GM12865 (cell line): ENCODE data around the gene ZNF620.
"Not testable (repeated sequence)": the region's sequence is repeated elsewhere in the genome, so short reads cannot be mapped to it uniquely, and the experiment has no call there.

Experiments used
- DNase-seq: peaks from one replicate; pipeline ENCODE4 v3.0.0; 2010; ENCODE audit warnings: low read depth
- H3K4me3 ChIP-seq: 2 replicates; pipeline ENCODE4 v1.5.1; 2011; ENCODE audit warnings: mild to moderate bottlenecking, low read depth, low read length, control low read depth
- CTCF ChIP-seq: IDR thresholded peaks from 2 replicates; pipeline ENCODE4 v1.5.1; 2011; ENCODE audit warnings: low read length, control low read depth, low read depth, inconsistent platforms; ENCODE audit not compliant: insufficient read depth; ENCODE audit errors: missing control alignments

ZNF620 gene

GRCh38 chr3:40505599-40506462 is at the start of gene ZNF620:
ZNF620 (plus strand) TSS chr3:40506039; CDS start chr3:40506353, 314 bp downstream.
- peak; percentile 66 for DNase-seq
- peak within 1 kb of the TSS; percentile 75 for H3K4me3 ChIP-seq
- peak; percentile 58 for TF ChIP-seq CTCF

GRCh38 chr3:40456279-40456939 is 49.4 kb upstream of the ZNF620 start:
- peak overlapping the region; percentile 90 for H3K4me3 ChIP-seq
- no peak for TF ChIP-seq CTCF
- no peak for DNase-seq

GRCh38 chr3:40456940-40457823 is 48.7 kb upstream of the ZNF620 start, which contains the start of gene RPL14:
RPL14 (plus strand) TSS chr3:40457339; CDS start chr3:40457472, 133 bp downstream.
- H3K4me3 ChIP-seq: peak within 1 kb of the TSS; percentile 90
- peak; percentile 98 for DNase-seq
- no peak for TF ChIP-seq CTCF

DNA sequence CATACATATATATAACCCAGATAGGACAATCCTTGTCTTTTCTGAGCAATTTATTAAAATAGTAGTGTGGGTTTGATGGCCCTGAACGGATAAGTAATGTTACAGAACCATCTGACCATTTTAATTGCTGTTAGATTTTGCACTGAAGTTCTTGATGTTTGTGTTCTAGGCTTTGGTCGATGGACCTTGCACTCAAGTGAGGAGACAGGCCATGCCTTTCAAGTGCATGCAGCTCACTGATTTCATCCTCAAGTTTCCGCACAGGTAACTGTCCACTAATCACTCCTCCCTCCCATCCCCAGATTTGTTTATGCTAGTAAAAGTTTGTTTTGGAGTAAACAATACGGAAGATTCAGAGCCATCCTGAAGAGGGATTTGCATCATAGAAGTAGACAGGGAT is 47.4 kb upstream of the ZNF620 start:
- TF ChIP-seq CTCF: no peak
- H3K4me3 ChIP-seq: peak overlapping the region; percentile 90
- no peak for DNase-seq

DNA sequence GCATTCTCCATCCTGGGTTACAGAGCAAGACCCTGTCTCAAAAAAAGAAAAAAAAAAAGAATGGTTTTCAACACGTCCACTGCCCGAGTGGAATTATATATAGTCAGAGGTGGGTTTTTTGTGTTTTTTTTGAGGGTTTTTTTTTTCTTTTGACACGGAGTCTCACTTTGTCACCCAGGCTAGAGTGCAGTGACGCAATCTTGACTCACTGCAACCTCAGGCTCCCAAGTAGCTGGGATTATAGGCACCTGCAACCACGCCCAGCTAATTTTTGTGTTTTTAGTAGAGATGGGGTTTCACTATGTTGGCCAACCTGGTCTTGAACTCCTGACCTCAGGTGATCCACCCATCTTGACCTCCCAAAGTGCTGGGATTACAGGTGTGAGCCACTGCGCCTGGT is 45.4 kb upstream of the ZNF620 start:
- not testable (repeated sequence) for DNase-seq

GRCh38 chr3:40461161-40461560 is 44.7 kb upstream of the ZNF620 start:
- no peak for TF ChIP-seq CTCF
- no peak overlapping the region for H3K4me3 ChIP-seq
- DNase-seq: no peak

More for the DNA sequence above, 45.4 kb upstream of the ZNF620 start:
- not testable (repeated sequence) for H3K4me3 ChIP-seq

DNA sequence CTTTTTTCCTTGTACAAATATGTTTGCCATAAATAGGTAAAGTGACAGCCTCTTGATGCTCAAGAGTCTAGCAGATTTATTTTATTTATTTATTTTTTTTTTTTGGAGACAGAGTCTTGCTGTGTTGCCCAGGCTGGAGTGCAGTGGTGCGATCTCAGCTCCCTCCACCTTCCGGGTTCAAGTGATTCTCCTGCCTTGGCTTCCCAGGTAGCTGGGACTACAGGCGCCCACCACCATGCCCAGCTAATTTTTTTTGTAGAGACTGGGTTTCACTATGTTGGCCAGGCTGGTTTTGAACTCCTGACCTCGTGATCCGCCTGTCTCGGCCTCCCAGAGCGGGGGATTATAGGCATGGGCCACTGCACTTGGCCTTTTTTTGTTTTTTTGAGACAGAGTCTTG is 43.0 kb upstream of the ZNF620 start:
- DNase-seq, H3K4me3 ChIP-seq: not testable (repeated sequence)
